Putamen (tissue), 1 donor: Measurements from ENCODE around the gene ATP5PD.
"Not testable (repeated sequence)": the region's sequence is repeated elsewhere in the genome, so short reads cannot be mapped to it uniquely, and the experiment has no call there.

ENCODE experiments used
- DNase-seq: peaks from one replicate; pipeline ENCODE4 v3.0.0-alpha.2; 2016; ENCODE audit warnings: low spot score

Gene ATP5PD

DNA sequence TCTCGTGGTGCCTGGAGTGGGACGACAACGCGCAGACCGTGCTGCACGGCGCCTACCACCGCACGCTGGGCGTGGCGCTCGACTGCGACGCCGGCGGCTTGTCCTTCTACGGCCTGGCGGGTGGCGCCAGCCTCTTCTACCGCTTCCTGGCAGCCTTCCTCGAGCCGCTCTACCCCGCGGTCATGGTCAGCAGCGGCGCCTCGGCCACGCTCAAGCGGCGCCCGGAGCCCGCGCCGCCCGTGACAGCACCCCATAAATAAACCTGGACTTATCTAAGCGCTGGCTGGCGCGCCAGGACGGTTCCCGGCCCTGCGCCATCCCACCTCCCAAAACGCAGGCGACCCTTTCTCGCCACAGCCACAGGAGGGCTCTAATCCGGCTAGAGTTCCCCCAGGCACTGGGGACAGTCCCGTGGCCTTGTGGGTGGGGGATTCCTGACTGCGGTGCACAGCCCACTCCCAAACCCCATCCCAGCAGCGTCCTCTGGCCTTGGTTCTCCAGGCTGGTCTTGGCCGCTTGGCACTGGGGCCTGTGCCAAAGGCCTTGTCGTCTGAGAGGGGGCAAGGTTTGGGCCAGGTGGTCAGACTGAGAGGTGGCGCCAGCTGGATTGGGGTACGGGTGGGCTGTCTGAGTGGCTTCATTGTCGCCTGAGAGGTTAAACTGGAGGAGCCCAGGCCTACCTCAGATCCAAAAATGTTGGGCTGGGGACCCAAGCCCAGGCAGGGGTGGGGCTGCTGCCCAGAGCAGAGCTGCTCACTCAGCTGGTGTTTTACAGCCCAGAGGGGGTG is 30.9 kb upstream of the ATP5PD start:
- peak; percentile 39 for DNase-seq

DNA sequence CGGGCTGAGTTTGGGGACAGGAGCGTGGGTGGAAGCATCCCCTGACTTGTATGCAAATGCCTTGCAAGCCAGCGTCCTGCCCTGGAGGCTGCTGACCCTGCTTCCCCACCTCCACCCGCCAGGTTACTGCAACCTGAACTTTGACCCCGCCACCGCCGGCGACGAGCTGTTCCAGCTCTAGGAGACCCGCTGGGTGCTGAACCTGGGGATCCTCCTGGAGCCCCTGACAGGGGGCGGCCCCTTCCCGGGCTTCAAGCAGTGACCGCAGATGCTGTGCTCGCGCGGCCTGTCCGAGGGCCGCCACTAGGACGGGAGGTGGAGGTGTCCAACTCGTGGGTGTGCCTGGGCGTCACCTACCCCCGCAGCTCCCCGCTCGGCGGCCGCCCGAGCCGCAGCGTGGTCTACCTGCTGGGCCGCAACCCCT is 30.3 kb upstream of the ATP5PD start:
- DNase-seq: no peak

DNA sequence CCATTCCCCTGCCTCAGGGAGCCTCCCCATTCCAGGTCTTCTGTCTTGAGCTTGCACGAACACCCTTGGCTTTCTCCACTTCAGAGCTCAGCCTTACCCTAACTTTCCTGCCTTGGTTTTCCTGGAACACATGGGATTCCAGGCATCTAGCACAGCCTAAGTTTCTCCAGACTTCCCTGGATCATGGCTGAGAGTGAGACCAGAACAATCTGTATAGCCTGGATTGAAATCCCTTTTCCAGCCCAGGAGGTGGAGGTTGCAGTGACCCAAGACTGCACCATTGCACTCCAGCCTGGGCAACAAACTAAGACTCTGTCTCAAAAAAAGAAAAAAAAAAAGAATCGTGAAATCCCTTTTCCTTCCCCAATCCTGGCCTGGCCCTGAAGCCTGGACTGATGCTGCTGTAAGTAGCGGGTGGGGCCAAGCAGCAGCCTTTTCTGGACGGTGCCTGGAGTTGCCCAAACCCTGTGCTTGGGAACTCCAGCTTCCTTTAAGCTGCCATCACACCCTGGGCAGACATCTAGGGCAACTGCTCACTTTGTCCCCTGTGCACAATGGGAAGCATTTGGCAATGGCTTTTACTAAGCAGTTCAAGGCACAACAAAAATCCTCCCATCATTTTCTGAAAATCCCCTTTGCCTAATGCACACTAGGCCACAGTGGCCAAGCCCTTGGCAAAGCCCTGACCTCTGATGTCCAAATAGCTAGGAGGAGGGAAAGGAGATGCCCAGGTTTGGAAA is 29.0 kb upstream of the ATP5PD start:
- DNase-seq: no peak

DNA sequence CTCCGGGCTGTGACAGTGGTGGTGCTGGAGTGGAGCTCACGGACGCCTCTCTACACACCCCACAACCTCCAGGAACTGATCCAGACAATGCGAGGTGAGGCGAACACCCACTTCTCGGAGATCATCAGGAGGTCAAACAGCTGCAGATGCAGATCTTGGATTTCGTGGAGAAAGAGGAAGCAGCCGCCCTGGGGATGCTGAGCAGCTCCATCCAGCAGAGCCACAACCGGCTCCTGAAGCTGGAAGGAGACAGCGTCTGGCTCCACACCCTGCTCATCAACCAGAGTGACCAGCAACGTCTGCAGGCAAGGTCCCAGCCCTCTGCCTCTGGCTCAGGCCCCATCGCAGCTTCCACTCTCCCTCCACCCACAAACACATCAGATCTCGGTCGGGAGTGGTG is 27.8 kb upstream of the ATP5PD start:
- no peak for DNase-seq

DNA sequence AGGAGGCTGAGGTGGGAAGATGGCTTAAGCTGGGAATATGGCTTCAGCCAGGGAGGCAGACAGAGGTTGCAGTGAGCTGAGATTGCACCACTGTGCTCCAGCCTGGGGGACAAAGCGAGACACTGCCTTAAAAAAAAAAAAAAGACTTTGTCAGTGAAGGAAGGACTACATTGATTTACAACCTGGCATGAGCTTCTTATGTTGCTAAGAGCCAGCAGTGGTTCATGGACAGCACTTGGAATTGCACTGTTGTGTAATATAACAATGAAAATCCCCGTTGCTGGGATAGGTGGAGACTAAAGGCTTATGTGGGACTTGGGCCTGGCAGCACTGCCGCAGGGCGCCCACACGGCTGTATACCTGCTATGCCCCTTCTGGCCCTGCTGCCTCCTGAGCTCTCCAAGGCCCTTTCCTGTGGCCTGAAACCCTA is 26.9 kb upstream of the ATP5PD start:
- no peak for DNase-seq

DNA sequence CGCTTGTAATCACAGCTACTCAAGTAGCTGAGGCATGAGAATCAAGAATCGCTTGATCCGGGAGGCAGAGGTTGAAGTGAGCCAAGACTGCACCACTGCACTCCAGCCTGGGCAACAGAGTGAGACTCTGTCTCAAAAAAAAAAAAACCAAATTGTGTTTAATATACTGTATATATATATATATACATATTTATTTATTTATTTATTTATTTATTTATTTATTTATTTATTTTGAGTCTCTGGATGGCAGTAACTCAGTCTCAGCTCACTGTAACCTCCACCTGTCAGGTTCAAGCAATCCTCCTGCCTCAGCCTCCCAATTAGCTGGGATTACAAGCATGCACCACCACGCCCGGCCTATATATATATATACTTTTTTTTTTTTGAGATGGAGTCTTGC is 26.1 kb upstream of the ATP5PD start:
- not testable (repeated sequence) for DNase-seq

DNA sequence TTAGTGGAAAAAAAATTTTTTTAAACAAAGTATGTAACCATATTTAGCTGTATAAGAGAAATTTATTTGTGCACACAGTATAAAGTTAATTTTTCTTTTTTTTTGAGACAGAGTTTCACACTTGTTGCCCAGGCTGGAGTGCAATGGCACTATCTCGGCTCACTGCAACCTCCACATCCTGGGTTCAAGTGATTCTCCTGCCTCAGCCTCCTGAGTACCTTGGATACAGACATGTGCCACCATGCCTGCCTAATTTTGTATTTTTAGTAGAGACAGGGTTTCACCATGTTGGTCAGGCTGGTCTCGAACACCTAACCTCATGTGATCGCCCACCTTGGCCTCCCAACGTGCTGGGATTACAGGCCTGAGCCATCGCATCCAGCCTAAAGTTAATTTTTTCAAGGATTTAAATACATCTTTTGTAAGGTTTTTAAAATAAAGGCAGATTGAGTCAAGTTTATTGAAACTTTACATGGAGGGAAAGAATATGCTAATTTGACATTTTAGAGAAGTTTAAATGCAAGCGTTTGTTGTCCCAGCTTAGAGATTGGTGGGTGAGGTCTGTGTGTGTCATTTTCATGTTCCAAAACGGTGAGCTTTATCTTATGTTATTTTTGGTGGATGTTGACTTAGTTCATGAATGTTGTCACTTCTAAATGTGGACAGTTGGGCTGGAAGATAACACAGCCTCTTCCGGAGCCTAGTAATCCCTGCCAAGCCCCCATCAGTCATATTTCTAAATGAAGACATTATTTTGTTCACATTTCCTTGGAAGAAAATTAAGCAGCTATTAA is 24.9 kb upstream of the ATP5PD start:
- DNase-seq: not testable (repeated sequence)

DNA sequence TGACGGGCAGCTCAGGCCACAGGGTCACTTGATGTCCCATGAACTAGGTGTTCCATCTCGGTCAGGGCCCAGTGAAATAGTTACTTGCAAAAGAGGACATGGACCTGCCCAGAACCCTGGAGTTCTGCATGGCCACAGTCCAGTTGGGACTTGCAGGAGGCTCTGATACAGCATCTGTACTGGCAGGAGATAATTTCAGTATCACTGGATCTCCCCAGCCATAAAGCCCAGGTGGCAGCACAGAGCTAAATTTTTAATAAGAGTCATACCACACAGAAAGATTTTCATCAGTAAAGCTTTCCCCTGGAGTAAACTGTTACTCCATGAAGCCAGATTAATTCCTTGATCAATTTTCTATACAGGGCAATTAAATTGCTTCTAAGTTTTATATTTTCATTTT is 23.0 kb upstream of the ATP5PD start:
- no peak for DNase-seq

DNA sequence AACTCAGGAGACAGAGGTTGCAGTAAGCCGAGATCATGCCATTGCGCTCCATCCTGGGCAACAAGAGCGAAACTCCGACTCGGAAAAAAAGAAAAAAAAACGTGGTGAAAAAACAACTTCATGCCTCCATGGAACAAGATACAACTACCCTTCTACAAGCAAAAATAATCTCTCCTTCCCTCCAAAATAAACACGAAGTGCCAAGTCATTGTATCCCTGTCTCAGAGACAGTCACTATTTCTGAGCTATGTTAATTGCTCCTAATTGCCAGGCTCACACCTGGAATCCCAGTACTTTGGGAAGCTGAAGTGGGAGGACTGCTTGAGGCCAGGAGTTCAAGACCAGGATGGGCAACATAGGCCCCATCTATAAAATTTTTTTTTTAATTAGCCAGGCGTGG is 22.0 kb upstream of the ATP5PD start:
- DNase-seq: no peak

DNA sequence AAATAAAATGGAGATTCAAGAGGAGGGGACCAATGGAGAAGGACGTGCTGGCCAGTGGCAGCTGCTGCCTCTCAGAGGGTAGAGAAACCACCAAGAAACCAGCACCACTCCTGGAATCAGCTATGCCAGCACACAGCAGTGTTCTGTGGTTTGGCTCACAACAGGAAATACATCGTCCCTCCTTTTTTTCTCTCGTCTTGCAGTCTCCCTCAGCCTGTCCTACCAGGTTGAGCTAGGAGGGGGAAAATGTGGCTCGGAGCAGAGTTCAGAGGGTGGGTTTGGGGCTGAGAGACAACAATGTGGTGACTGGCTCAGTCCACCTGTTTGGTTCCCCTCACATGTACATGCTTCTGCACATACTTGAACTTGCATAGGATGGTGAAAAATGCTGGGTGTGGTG is 21.1 kb upstream of the ATP5PD start:
- no peak for DNase-seq

DNA sequence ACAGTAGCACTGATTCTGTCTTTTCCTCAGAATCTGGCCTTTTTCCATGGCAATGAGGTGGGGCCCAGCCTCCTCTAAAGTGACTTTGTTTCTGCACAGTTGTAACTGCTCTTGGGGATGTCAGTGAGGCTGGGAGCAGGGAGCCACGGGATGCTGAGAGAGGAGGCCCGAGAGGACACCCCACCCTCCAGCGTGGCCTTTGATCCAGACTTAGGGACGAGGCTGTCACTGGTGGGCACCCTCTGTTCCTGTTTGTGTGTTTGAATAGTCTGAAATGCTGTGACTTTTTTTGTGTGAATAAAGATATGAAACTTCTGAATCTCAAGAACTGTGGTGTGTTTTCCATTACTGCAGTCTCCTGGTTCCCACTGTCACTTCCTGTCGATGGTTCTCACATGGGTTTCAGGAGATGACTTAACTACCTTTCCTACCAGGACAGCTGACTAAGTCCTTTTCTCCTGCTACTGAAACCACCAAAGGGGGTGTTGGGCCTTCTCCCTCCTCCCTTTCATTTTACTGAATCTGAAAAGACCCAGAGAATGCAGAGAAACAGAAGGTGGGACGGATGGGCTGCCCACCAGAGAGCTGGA is 18.9 kb upstream of the ATP5PD start:
- no peak for DNase-seq

DNA sequence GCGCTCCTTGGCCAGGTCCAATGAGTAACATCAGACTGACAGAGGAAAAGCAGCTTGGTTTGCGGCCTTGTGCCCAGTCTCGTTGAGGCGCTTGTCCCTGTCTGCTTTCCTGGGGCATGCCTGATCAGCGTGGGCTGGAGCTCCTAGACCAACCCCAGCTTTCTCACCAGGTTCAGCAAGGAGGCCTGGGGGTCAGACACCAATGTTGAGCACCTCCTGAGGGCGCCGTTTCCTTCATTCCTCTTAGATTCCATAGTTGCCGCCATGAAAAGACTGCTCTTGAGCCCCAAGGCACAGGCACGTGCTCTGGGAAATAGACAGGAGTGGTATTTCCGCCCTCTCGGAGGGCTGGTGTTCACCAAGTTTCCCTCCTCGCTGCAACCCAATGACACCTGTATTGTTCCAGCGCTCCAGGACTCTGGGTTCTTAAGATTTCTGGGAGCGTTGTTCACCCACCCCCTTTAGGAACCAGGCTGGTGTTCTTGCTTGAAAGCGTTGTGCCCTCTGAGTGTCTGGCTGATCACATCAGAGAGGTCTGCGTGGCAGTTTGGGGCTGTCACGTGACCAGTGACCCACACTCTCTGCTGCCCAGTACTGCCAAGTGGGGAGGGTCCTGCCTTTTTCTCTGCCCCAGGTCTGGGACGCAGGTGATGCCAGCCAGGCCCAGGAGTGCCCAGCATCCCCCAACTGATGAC is 18.2 kb upstream of the ATP5PD start:
- DNase-seq: no peak

DNA sequence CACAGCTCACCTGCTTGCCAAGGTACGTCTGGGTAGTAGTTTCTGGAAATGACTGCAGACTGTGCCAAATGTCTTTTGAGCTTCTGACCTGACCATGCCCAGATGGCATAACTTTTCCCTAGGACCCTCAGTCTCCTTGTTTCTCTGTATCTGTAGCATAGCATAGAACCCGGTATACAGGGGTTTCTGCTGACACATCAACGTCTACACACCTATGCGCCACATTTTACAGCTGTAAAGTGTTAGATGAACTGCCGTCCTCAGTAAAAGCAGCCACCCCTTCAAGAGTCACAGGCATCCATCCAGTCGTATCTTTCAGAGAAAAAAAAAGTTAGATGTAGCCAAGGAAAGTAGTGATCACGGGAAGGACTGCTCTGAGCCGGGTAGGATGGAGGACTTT is 17.7 kb upstream of the ATP5PD start:
- no peak for DNase-seq

DNA sequence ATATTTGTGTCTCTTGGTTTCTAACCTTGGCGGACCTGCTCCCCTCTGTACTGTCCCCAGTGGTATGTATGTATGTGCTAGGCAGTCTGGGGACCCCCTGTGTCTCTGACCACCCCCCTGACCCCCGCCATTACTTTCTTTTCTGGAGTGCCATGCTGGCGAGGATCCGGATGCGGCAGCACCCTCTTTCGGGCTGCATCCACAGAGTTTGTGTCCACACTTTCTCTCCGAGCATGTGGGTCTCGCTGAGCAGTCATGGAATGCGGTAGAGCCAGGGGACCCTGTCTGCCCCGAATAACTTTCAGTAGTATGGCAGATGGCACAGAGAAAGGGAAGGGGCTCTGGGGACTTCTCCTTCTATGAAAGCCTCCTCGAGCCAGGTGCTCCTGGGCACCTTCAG is 17.3 kb upstream of the ATP5PD start:
- no peak for DNase-seq

DNA sequence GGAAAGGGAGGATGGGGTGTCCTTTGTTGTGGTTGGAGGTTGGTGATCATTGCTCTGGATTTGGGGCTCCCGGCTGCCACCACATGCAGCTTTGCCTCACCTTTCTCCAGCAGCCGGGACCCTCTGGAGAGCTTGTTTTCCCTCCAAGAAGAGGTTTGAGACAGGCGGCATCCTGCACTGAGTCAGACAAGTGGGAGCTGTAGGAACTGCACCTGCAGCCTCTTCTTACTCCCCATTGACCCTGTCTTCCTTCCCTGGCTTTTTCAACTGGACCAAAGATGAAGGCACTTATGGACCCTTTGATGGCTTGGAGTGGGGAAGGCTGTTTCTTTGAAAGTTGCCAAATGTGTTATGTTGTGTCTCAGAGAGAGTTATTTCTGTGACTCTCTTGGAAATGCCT is 16.9 kb upstream of the ATP5PD start:
- no peak for DNase-seq

DNA sequence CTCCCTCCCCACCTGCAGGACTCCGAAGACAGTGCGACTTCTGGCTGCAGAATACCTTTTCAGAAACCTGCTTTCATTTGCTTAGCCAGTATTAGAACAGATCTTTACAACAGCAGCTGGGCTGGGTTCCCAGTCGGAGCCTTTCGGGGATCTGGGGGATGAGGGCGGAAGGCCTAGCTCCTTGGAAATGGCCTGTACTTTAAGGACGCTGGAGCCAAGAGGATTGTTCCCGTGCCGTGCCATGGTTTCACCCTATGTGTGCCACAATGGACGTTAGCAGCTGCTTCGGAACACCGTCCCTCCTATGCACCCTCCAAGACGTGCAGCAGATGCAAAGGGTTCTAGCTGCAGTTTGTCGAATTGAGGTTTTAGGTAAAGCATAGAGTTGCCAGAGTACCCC is 16.4 kb upstream of the ATP5PD start:
- DNase-seq: no peak

DNA sequence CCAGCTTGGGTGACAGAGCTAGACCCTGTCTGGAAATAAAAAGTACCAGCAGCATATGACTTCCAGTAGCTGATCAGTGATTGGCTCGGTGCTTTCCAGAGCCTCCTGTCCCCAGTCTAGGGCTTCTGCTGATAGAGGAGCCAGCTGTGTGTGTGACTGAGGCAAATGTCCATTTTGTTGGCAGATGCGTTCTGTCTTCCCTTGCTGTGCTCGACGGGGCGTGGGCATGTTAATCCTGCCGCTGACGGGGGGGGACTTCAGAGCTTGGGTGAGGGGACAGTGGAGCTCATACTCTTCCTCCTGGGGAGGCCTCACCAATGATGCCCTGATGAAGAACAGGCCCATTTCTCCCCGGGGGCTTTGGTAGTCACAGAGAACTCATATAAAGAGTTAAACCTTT is 14.8 kb upstream of the ATP5PD start:
- no peak for DNase-seq

DNA sequence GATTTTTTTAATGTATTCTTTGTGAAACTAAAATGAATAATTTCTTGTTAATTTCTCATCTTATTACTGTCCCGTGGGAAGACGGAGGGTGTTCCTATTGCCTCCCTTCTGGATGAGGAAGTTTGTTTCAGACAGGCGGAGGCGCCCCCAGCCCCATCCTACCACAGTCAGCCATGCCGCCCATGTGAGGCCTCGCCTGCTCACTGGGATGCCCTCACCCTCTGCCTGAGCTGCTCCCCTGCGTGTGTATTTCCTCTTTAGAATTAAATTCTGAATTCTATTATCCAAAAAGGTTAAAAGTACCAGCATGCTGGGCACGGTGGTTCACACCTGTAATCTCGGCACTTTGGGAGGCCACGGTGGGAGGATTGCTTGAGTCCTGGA is 14.3 kb upstream of the ATP5PD start:
- DNase-seq: no peak

DNA sequence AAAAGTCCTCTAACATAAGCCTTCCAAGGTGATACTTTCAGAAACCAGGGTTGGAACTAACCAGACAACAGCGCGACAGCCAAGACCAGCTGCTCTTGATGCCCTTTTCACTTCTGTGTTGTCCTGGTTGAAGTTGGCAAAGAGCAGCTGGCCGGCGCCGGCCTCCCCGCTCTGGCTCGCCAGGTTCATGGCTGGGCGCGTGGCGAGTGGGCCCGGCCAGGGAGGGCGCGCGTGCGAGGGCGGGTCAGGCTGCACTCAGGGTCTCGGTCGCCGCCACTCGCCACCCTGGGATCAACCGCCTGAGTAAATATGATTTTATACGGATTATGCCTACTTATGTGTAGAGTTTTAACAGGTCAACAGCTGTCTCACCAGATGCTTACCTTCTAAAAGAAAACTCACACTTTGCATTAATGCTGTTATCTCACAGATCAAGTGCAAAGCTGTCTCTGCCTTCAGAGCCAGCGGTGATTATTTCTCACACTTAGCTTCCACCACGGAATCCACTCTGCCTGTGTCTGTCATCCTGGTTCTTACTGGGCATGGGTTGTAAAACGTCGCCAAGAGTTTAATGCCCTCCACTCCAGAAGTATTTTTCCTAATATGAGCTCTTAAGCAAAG is 13.8 kb upstream of the ATP5PD start:
- DNase-seq: no peak

DNA sequence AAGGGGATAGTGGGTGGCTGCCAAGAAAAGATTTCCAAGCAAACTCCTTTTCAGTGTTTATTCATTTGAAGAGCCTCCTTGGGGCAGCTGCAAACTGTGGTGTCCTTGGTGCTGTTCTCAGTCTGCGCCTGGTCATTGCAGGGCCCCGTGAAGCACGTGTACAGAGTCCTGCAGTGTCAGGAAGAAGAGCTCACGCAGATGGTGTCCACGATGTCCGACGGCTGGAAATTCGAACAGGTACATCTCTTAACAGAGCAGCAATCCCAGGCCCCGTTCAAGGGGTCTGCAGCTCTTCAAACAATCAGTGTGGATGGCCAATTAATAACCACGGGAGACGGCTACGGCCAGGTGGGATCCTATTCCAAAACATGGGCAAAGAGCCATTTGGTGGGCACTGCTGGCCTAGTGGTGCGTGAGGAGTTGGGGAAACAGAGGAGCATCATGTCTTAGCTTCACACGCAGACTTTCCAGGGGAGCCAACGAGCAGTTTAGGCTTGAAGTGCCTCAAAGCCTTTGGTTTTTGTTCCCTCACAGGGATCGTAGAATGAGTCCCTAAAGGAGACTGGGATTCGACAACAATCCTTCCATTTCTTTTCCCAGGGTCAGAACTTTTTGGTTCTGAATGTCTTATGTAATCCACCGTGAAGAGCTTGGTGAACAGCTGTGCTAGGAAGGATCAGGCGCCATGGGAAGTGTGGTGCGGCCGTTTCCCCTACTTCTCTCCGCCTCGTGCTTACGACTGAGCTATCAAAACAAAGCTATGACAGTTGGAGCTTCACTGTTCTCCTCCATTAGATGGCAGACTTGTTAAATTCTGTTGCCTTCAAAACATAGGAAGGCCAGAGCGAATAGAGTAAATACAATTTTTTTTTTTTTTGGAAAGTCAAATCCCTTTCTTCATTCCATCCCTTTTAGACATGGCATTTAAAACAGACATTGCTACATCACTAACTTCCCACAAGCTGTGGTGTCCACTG is 12.9 kb upstream of the ATP5PD start:
- peak; percentile 77 for DNase-seq
